ENCODE data around the gene CRACR2B.

The CRACR2B gene

GRCh38 chr11:827146-827896, 398 bp upstream of the CRACR2B start:
- no peak for DNase-seq

GRCh38 chr11:828506-829175, 922 bp downstream of the CRACR2B start:
- no peak for DNase-seq

DNA sequence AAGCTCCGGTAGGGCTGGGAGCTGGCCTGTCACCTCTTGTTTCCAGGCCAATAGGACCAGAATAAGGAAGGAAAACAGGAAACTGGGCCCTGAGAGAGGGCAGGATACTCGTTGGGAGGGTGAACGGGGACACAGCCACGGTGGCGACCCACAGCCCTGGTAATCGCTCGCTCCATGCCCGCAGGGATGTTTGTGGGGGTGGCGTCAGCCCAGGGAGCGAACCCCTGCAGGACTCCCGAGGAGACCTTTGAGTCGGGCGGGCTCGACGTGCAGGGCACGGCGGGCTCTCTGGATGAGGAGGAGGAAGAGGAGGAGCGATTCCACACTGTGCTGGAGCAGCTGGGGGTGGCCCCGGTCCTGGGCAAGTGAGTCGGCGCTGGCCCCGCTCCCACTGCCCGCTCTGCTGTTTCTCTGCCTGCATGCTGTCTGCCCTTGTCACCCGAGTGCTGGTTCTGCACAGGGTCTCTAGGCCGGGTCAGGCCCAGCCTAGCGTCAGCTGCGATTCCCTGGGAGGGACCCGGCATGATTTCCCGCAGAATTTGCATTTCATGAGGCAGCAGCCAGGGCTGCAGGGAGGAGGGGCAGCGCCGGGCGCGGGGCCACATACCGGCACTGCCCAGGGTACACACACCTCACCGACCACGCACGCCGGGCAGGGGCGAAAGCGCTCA, 1.6 kb downstream of the CRACR2B start:
- DNase-seq = no peak

GRCh38 chr11:829847-830294, 2.2 kb downstream of the CRACR2B start:
- no peak for DNase-seq

- DNase-seq = peak; percentile 52
Observed at GRCh38 chr11:830295-831117, 2.8 kb downstream of the CRACR2B start.

- peak; percentile 48 for DNase-seq
Observed at GRCh38 chr11:831118-831864, 3.6 kb downstream of the CRACR2B start.

GRCh38 chr11:831961-832528, 4.3 kb downstream of the CRACR2B start:
- DNase-seq = no peak

DNA sequence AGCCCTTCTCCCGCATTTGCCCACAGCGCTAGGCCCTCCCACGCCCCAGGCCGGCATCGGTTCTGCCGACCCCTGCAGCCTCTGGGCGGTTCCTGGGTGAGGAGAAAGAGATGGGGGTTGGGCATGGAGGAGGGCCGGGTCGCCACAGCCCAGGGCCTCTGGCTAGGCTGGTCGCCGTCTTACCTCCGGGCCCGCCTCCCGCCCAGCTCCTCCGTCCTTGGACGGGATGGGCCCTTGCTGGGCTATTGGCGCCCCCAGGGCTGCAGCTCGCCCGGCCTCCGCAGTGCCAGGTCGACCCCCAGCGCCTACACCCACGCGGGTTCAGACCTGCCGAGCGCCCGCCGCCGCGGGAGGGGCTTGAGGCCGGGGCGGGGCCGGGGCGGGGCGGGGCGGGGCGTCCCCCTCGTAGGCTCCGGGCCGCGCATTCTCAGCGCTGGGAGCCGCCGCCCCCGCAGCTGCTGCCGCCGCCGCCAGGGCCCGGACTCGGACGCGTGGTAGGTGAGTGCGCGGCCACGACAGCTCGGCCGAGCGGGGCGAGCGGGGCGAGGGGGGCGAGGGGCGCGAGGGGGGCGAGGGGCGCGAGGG, 4.9 kb downstream of the CRACR2B start, which contains the start of gene CD151:
Gene CD151 (plus strand): TSS at position 424 of the 585 bp plus-strand sequence. CDS start 3,118 bp downstream, outside the sequence.
- peak; percentile 38 for DNase-seq

DNA sequence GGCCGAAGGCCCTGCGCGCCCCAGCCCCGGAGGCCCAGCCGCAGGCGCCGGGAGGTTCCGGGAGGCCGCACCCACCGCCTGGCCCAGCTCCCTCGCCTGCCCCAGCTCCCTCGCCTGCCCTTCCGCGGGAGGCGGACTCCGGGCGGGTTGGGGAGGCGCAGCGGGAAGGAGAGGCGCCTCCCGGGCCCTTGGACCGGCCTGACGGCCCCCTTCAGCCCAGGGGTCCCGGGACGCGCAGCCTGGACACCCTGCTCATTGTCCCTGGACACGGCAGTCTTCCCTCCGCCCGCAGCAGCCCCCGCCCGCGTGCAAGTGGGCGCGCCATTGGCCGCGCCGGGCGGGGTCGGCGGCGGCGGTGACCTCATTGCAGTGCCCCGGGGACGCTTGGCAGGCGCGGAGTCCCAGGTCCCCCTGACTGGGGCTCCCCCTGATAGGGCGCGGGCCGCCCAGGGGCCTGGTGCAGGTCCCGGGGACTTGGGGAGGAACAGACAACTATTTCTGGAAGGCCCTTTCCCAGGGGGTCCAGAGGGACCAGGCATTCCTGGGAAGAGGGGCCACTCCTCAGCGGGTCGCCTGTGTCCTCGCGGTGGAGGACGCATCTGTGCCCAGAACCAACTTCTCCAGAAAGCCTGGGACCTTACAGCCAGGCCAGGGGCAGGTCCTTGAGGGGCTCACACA, 5.5 kb downstream of the CRACR2B start:
- peak; percentile 38 for DNase-seq

GRCh38 chr11:833849-834311, 6.2 kb downstream of the CRACR2B start:
- no peak for DNase-seq

DNA sequence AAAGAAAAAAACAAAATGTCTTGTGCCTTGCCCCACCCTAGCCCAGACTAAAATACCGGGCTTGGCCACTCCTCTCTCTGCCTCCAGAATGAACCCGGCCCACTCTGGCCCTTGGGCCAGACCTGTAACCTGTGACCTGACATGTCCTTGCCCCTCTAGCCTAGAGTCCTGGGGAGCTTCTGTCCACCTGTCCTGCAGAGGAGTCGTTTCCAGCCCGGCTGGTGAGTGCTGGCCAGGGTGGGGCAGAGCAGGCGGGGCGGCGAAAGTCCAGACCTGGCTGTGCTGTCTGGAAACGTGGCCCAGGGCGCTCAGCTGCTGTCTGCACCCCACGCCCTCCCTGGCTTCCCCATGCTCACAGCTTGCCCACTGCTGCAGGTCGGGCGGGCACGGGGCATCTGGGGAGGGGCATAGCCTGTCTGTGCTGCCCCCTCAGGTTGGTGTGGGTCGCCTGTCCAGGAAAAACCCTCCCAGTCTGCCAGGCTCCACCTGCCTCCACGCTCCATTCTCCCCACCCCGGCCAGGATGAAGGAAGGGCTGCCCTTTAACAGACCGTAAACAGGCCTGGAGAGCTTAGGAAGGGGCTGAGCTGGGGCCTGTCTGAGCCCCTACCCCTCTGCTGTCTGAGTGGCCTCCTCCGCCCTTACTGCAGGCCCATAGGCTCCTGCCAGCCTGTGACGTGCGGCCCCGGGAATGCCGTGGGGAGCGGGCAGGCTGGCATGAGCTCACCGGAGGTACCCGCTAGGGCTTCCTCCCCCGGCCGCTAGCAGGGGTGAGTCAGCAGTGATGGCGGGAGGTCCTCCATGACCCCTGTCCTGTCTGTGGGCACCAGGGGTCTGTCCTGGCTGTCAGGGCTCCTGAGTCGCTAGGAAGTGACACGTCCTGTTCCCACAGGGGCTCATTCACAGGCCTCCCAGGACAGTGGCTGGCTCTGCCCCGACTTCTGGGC, 6.9 kb downstream of the CRACR2B start:
- DNase-seq = peak; percentile 81

DNA sequence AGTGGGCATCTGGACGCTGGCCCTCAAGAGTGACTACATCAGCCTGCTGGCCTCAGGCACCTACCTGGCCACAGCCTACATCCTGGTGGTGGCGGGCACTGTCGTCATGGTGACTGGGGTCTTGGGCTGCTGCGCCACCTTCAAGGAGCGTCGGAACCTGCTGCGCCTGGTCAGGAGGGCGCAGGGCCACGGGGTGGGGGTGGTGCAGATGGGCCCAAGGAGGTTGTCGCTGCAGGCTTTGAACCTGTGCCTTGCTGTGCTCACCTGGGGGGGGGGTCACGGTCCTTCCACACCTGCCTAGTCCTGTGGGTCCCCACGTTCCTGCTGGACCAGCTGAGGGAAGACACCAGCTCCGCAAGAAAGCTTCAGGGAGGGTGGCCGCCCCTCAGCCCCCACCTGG, 8.6 kb downstream of the CRACR2B start:
- DNase-seq = no peak

- DNase-seq = no peak
Observed at GRCh38 chr11:836700-837099, 9.0 kb downstream of the CRACR2B start.

- DNase-seq = no peak
Observed at GRCh38 chr11:837189-837989, 9.7 kb downstream of the CRACR2B start.

- no peak for DNase-seq
Observed at GRCh38 chr11:837990-838307, 10.2 kb downstream of the CRACR2B start.

DNA sequence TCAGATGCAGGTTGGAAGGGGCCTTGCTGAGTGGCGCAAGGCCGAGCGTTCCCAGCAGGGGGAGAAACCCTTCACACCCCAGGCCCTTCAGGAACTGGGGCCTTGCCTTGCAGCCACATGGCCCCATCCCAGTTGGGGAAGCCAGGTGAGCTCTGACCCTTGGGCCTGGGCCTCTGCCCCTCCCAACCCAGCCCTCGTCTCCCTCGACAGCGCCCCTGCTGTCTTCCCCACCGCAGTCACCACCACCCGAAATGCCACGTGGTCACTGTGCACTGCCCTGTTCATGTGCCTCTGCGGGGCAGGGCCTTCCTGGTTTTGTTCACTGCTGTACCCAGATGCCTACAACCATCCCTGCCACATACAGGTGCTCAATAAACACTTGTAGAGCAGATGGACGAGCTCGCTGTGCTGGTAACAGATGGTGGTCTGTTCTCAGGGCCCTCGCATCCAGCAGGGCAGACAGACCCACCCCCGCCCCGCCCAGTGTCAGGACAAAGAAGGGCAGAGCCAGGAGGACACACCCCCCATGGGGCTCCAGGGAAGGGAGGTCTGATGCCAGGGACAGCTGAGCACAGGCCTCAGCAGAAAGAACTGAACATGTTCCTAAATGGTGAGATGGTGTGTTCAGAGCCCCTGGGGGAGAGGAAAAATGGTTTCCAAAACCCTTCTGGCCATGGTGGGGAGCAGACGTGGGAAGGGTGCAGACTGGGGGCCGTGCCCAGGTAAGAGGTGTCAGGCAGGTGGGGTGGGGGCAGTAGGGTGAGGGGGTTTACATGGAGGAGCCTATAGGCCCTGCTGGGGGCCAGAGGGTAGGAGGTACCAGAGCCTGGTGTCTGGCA, 10.9 kb downstream of the CRACR2B start:
- DNase-seq = no peak

GRCh38 chr11:839280-839623, 11.5 kb downstream of the CRACR2B start:
- no peak for DNase-seq

Measured in T1000 (cell line).